ENCODE results near the gene DCLK1.

DNA sequence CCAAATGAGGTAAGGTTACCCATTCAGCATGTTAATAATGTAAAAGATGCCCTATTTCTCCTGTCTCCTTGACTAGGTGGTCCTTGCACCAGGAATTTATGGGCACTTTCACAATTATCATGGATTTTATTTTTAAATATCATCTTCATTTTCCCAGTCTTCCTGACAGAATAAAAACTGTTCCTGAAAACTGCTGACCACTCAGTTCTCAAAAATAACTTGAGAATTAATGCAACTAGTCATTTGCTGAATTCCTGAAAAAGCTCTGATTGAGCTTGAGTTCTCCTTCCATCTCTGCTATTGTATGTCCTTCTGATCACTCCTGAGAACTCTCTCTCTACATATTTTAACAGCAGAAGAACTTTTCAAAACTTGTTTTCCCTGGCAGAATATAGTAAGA lies 55.0 kb downstream of the DCLK1 start:
- TF ChIP-seq POLR2A (IDR thresholded peaks at IDR 0.05; ENCODE audit: low read depth): no peak
- no peak for TF ChIP-seq EP300 (IDR thresholded peaks at IDR 0.05)
- TF ChIP-seq, protein P1, sequence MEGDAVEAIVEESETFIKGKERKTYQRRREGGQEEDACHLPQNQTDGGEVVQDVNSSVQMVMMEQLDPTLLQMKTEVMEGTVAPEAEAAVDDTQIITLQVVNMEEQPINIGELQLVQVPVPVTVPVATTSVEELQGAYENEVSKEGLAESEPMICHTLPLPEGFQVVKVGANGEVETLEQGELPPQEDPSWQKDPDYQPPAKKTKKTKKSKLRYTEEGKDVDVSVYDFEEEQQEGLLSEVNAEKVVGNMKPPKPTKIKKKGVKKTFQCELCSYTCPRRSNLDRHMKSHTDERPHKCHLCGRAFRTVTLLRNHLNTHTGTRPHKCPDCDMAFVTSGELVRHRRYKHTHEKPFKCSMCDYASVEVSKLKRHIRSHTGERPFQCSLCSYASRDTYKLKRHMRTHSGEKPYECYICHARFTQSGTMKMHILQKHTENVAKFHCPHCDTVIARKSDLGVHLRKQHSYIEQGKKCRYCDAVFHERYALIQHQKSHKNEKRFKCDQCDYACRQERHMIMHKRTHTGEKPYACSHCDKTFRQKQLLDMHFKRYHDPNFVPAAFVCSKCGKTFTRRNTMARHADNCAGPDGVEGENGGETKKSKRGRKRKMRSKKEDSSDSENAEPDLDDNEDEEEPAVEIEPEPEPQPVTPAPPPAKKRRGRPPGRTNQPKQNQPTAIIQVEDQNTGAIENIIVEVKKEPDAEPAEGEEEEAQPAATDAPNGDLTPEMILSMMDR (IDR thresholded peaks at IDR 0.05): no peak
- no peak for TF ChIP-seq POLR2AphosphoS5 (IDR thresholded peaks at IDR 0.05)

Data from esophagus muscularis mucosa (tissue), 4 donors.